ENCODE measurements around the gene MCC.

GRCh38 chr5:113331209-113331551 is 157.1 kb downstream of the MCC start:
- TF ChIP-seq CTCF (IDR thresholded peaks at IDR 0.05): no peak
- no peak for TF ChIP-seq POLR2A (IDR thresholded peaks at IDR 0.05)
